Midbrain (tissue), 1 donor: ENCODE measurements around the gene NELL1.
"Not testable (repeated sequence)": the region's sequence is repeated elsewhere in the genome, so short reads cannot be mapped to it uniquely, and the experiment has no call there.

Experiments
- DNase-seq: peaks from one replicate; lab custom pipeline; 2025; lab: John Stamatoyannopoulos, UW

The NELL1 gene

GRCh38 chr11:21205205-21205604, 535.8 kb downstream of the NELL1 start:
- no peak for DNase-seq

- DNase-seq: no peak
Measured at GRCh38 chr11:21225860-21226259, 556.5 kb downstream of the NELL1 start.

DNA sequence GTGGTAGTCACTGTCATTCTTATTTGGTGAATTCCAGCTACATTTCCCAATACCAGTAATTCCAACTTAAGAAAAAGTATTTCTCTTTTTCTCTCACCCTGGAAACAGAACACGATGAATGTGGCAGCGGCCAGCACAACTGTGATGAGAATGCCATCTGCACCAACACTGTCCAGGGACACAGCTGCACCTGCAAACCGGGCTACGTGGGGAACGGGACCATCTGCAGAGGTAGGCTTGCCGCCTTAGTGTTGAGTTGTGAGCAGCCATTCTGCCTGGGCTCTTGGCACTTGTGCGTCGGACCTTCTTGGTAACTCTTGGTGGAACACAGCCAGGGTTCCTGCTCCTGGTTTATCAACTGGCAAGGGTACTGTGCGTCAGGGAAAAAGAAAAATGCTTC, 559.8 kb downstream of the NELL1 start:
- no peak for DNase-seq

DNA sequence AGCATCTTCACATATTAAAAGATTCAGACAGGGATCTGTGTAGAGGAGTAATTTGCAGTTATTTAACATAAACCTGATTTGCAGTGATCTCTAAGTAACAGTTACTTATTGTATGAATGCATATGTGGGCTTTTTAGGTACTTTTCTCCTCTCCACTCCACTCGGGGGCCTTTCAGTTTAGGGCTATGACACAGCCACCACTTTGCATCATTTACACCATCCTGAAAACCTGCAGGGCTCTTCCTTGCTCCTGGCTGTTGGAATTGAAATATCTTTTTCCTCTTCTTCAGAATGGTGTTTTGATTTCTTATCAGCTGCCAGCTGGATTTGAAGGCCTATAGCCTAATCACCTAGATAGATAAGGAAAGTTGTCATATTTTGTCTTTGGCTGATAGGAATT, 580.8 kb downstream of the NELL1 start:
- DNase-seq: no peak

DNA sequence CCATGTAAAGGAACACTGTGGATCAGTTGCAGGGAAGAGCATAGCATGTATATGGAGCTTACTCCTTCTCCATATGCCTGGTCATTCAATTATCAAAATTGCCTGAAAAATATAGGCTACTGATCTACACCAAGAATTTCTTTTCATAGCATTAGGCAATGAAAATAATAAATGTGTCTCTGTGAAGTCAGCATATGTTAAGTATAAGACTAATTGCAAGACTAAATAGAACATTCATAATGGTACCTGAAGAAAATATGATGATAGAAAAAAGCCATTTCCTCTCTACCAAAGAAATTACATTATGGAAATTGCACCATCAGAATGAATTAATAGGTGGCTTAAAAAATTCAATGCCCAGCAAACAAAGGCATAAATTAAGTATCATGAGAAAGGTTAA, 584.7 kb downstream of the NELL1 start:
- no peak for DNase-seq

DNA sequence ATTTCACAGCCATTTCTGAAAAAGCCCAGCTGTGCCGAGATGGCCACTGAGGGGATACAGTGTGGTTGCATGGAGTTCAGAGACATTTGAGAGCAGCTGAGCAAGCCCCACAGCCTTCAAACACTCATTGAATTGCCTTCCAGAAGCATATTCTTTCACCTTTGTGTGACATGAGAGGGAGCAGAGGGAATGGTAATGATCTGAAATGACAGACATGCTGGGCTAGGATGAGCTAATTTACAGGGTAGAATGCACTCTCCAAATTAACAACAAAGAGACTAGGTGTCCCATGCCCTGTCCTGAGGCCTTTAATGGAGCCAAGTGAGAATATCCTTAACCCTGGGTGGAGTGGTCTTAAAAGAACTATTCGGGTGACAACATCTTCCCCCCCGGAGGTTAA, 585.4 kb downstream of the NELL1 start:
- DNase-seq: no peak

DNA sequence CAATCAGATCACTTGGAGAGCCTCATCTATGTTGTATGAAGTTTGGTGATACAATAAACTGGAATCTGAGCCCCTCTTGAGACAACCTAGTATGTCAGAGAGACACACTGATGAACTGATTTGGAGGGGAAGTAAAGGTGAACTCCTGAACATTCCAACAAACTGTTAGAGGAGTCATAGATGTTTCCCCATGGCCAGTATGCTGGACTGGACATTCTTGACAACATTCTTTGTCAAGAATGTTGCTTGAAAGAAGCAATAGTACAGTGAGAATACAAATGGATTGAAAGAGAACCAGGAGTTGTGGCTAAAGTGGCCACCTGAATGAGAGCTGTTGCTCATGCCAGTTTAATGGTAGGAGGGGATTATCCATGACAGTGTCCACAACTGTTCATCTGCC, 588.1 kb downstream of the NELL1 start:
- DNase-seq: no peak

GRCh38 chr11:21258414-21258813, 589.0 kb downstream of the NELL1 start:
- no peak for DNase-seq

GRCh38 chr11:21260101-21260500, 590.7 kb downstream of the NELL1 start:
- no peak for DNase-seq

GRCh38 chr11:21262992-21263391, 593.6 kb downstream of the NELL1 start:
- DNase-seq: no peak

GRCh38 chr11:21264125-21264524, 594.7 kb downstream of the NELL1 start:
- DNase-seq: no peak

DNA sequence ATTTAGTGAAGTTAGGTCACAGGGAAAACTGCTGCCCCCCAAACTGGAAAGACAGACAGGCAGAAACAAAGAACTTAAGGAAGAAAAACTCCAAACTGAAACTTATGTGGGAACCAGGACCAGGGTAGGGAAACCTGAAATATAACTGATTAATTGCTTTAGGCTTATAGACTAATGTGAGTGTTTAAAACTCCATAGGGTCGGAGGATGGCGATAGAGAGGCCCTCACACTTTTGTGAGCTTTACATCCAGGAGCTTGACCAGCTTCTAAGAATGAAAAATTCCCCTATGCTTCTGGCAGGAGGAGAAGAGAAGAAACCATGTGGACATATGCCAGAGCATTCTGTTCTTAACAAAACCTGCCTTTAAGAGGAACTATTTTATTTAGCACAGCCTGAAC, 598.6 kb downstream of the NELL1 start:
- DNase-seq: no peak

- not testable (repeated sequence) for DNase-seq
Measured at GRCh38 chr11:21272139-21272538, 602.8 kb downstream of the NELL1 start.

DNA sequence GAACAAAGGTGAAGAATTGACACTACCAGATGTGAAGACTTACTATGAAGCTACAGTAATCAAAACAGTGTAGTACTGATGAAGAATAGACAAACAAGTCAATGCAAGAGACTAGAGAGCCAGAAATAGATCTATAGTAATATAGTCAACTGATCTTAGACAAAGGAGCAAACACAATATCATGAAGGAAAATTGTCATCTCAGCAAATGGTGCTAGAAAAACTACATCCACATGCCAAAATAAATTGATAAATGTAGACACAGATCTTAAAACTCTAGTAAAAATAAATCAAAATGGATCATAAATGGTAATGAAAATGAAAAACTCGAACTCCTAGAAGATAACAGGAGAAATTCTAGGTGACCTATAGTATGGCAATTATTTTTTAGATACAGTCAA, 609.5 kb downstream of the NELL1 start:
- DNase-seq: no peak

DNA sequence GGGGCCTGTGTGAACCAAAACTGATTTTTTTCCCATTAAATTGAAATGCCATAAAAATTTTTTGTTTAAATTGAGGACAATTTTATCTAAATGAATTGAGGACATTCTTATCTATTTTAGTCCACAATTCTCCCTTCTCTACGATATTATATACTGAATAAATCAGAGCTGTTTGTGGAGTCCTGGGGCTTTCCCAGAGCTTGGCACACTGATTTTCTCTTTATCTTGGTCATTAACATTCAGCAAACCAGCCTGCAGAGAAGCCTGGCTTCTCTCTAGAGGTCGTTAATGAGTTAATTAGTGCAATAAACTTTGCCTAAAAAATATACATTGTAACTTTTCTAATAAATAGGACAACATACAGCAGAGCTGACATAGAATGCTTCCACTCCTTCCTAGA, 615.7 kb downstream of the NELL1 start:
- DNase-seq: no peak

- DNase-seq: no peak
Measured at GRCh38 chr11:21289686-21290085, 620.3 kb downstream of the NELL1 start.

DNA sequence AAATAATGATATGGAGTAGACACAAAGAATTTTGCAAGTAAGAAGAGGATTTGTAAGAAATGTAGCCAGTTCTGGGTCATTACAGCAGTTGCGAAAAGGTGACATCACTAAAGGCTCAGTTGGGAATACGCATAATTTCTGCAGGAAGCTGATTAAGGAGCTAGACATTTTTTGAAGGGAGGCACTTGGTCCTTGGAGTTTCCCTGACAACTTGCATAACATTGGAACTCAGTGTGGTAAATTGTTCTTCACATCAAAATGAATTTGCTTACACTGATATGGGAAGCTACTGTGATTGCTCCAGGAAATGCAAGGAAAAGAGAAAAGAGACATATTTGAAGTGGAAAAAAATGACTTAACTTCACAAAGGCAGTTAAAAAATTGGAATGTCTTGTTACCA, 626.1 kb downstream of the NELL1 start:
- DNase-seq: no peak

DNA sequence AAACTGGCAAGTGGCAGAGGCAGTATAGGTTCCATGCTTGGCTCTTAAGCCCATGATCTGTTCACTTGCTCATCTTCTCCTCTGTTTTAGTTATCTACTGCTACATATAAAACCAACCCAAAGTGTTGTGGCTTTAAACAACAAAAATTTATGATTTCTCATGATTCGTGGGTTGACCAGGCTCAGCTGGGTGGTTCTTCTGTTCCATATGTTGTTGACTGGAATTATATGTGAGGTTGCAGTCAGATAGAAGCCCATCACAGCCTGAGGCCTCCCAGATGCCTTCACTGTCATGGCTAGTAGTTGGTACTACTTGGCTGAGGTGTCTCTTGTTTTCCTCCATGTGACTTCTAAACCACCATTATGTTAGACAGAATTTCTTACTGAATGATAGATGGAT, 632.6 kb downstream of the NELL1 start:
- DNase-seq: no peak

DNA sequence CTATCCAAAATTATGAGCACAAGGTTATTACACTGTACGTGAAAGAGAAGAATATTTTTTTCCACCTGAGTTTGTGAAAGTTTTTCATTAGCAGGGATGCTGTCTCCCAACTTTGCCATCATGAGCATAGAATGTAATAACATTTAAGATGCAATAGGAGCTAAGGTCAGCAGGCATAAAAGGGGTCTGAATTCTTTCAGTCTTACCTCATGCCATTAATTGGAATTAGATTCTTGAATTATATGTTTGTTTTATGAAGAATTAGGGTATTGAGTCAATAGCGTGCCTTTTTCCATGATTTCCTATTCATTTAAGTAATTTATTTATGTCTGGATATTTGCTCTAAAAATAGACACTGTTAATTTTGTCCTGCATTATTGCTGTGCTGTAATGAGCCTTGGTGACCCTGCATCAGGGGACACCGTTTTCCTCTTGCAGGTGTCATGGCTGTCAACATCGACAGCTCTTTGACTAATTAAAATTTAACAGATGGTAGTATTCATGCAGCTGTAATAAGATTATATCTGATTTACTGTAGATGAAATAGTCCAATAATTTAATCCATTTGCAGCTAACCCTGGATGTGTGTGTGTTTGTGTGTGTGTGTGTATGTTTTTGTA, 637.5 kb downstream of the NELL1 start:
- no peak for DNase-seq

DNA sequence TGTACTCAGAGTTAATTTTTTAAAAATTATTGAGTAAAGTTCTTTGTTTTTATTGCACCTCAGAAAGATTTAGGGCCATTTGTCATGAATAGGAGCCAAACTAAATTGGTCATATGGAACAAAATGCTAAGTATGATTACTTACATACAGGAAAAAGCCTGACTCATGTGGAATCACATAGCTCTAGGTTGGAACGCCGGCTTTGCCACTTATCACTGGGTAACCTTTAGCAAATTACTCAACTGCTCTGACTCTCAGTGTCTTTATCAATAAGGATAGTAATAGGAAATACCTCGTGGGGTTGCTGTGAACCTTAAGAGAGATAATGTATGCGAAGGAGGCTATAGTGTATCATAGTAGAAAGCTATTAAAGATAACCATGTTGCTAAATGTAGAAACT, 638.5 kb downstream of the NELL1 start:
- no peak for DNase-seq

DNA sequence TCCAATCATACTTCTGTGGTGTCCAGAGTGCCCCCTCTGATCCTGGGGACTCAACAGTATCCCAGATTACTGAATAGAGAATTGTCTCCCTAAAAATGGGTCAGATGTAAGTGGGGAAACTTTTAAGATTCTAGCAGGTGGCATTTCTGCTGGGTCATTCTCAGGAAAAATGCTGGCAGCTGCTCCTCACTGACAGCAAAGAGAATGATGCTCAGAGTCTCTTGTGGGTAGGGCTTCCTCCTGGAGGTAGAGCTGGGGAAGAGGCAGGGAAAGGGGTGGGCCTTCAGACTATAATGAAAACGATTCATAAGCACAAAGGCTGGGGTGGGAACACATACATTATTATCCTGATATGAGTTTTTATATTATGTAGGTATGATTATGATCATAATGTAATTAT, 647.2 kb downstream of the NELL1 start:
- no peak for DNase-seq

- no peak for DNase-seq
Measured at GRCh38 chr11:21321072-21321471, 651.7 kb downstream of the NELL1 start.

DNA sequence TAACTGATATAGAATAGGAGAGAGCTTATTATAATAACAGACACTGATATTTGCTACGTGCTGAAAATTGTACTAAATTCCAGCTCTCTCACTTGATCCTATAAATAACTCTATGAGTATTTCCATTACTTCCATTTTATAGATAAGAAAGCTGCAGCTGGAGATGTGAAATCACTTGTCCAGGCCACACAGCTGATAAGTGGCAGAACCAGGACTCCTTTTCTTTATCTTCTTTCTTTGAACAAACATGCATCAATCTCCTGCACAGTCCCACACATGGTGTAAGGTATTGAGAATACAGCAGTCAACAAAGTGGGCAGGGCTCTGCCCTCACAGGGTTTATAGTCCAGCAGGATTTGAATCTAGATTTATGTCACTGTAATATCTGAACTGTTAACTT, 652.1 kb downstream of the NELL1 start:
- no peak for DNase-seq

DNA sequence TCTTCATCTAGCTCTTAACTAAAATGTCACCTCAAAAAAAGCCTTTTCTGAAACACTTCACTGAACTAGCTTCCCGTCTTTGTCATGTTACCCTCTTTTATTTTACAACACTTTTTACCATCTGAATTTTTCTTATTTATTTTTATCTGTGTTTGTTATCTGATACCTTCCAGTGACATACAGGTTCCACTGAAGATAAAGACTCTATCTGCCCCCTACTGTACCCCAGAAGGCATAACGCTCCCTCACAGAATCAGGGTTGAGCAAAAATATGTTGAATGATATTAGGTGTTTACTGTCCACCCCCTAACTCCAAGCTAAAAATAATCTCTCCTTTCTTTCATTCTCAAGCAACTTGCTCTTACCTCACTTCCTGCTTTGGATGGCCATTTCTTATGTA, 654.2 kb downstream of the NELL1 start:
- DNase-seq: no peak

GRCh38 chr11:21343204-21343603, 673.8 kb downstream of the NELL1 start:
- no peak for DNase-seq
